ENCODE results near the gene BICD1.

DNA sequence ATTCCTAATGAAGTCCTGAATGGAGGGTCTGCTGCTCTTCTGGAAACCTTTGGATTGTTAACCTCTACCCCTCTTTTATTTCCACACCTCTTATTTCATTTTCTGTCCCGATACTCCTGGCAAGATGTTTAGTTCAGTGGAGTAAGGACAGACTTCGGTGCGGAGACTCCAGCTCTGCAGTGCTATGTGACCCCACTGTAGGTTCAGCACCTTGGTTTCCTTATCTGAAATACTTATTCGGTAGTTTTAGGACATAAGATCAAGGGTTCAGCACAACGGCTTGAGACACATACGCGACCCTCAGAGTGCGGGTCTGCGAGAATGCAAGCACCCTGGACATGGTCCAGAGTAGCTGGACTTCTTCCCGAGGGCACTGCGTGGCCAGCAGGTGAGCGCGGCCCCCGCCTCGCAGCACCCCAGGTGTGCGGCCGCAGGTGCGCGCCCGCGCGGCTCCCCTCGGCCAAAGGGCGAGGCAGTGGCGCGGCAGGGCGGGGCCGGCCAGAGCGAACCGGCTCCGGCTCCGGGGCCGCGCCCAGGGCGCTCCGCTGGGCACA lies 292.2 kb downstream of the BICD1 start:
- TF ChIP-seq POLR2A (IDR thresholded peaks at IDR 0.05) (no peak), POLR2AphosphoS5 (IDR thresholded peaks at IDR 0.05) (no peak)
- TF ChIP-seq, protein P1, sequence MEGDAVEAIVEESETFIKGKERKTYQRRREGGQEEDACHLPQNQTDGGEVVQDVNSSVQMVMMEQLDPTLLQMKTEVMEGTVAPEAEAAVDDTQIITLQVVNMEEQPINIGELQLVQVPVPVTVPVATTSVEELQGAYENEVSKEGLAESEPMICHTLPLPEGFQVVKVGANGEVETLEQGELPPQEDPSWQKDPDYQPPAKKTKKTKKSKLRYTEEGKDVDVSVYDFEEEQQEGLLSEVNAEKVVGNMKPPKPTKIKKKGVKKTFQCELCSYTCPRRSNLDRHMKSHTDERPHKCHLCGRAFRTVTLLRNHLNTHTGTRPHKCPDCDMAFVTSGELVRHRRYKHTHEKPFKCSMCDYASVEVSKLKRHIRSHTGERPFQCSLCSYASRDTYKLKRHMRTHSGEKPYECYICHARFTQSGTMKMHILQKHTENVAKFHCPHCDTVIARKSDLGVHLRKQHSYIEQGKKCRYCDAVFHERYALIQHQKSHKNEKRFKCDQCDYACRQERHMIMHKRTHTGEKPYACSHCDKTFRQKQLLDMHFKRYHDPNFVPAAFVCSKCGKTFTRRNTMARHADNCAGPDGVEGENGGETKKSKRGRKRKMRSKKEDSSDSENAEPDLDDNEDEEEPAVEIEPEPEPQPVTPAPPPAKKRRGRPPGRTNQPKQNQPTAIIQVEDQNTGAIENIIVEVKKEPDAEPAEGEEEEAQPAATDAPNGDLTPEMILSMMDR (IDR thresholded peaks at IDR 0.05 in 8 of 11, conservative IDR thresholded peaks at IDR 0.05 in 3 of 11), result no peak

All from spleen (tissue), 7 donors.